GM21786 (cell line): ENCODE results near the gene EMC9.

Source experiments
- ATAC-seq: cut with Tn5 transposase; IDR thresholded peaks from one replicate; pipeline ENCODE4 v1.9.1; 2021; ENCODE audit not compliant: unreplicated experiment

The EMC9 gene

GRCh38 chr14:24092505-24093206 lies 48.7 kb downstream of the EMC9 start:
- ATAC-seq = no peak

- ATAC-seq = no peak
Measured at GRCh38 chr14:24092110-24092504, 49.3 kb downstream of the EMC9 start.

- ATAC-seq = no peak
Measured at GRCh38 chr14:24089890-24090289, 51.5 kb downstream of the EMC9 start.
